Mammary epithelial cell (primary cell): Measurements from ENCODE around the gene F11.
"Not testable (repeated sequence)": the region's sequence is repeated elsewhere in the genome, so short reads cannot be mapped to it uniquely, and the experiment has no call there.

Source experiments
- CTCF ChIP-seq, 2 donors: IDR thresholded peaks in 1 of 2; conservative IDR thresholded peaks in 1 of 2; 2 replicates each; pipeline ENCODE4 v1.5.1; 2011 to 2012; ENCODE audit warnings: inconsistent platforms in 2 of 2, low read length in 2 of 2, mild to moderate bottlenecking in 2 of 2, control low read depth in 1 of 2, low read depth in 1 of 2; ENCODE audit not compliant: insufficient read depth in 1 of 2; ENCODE audit errors: extremely low read depth in 1 of 2
- EZH2 ChIP-seq: IDR thresholded peaks from 2 replicates; pipeline ENCODE4 v1.6.1; 2012; ENCODE audit warnings: low read length, inconsistent platforms, borderline replicate concordance

- not testable (repeated sequence) for TF ChIP-seq CTCF (conservative IDR thresholded peaks at IDR 0.05 in 1 of 2, IDR thresholded peaks at IDR 0.05 in 1 of 2; ENCODE audit: extremely low read depth in 1 of 2, insufficient read depth in 1 of 2, low read depth in 1 of 2, low read length in 2 of 2); EZH2
Observed at GRCh38 chr4:186247062-186247752, 18.8 kb upstream of the F11 start.
